A673 (cell line): ENCODE measurements around the gene HOXD1. TPM values are rescaled to one million over a fixed set of nuclear protein-coding genes. Genes with fewer than 3 reads are reported as not detected.
A peak's percentile ranks its signal among the peaks of the same experiment; 100 is the strongest.

Experiments
- BruUV-seq: library from RNA; stranded (reverse); fragments of 400-500 nt; replicated peaks from 2 replicates; lab custom pipeline; 2021; lab: Mats Ljungman, UMichigan
- CTCF ChIA-PET: fragments of 300-600 bp; sonication (Branson Sonifier 250); formaldehyde crosslinking; loops from one replicate; lab custom pipeline; 2022; ENCODE audit warnings: antibody characterized with exemption; lab: Charles Lee
- POLR2A ChIA-PET: fragments of 300-600 bp; sonication (Branson Sonifier 250); formaldehyde crosslinking; loops from one replicate; lab custom pipeline; 2022; ENCODE audit warnings: antibody characterized with exemption; ENCODE audit not compliant: low non-redundant PET; lab: Charles Lee
- DNase-seq: peaks from one replicate; pipeline ENCODE4 v3.0.0-alpha.2; 2015; ENCODE audit warnings: low spot score
- H3K27ac ChIP-seq: fragments of 200-600 bp; sonication (generic); 2 replicates; pipeline ENCODE4 v1.5.1; 2016; ENCODE audit warnings: mixed run types, low read depth, mild to moderate bottlenecking, mixed read lengths, antibody characterized with exemption, low read length; ENCODE audit not compliant: poor library complexity, severe bottlenecking
- H3K27me3 ChIP-seq: fragments of 200-600 bp; sonication (generic); replicated peaks from 2 replicates; pipeline ENCODE4 v1.6.1; 2017; ENCODE audit warnings: mixed run types, low read depth, mild to moderate bottlenecking, mixed read lengths, antibody characterized with exemption, low read length; ENCODE audit not compliant: insufficient read depth, poor library complexity
- H3K36me3 ChIP-seq: fragments of 200-600 bp; sonication (generic); 2 replicates; pipeline ENCODE4 v1.6.1; 2016; ENCODE audit warnings: mixed run types, mild to moderate bottlenecking, mixed read lengths, antibody characterized with exemption, low read length; ENCODE audit not compliant: insufficient read depth, poor library complexity, severe bottlenecking
- H3K4me1 ChIP-seq: fragments of 200-600 bp; sonication (generic); 2 replicates; pipeline ENCODE4 v1.6.1; 2017; ENCODE audit warnings: mixed run types, mild to moderate bottlenecking, mixed read lengths, antibody characterized with exemption, low read length; ENCODE audit not compliant: insufficient read depth, poor library complexity, severe bottlenecking
- H3K4me3 ChIP-seq: fragments of 200-600 bp; sonication (generic); 2 replicates; pipeline ENCODE4 v1.5.1; 2016; ENCODE audit warnings: low read depth, mixed run types, mild to moderate bottlenecking, mixed read lengths, low read length; ENCODE audit not compliant: poor library complexity, severe bottlenecking
- H3K9me3 ChIP-seq: fragments of 200-600 bp; sonication (generic); 2 replicates; pipeline ENCODE4 v1.6.1; 2016; ENCODE audit warnings: mixed run types, low read depth, mild to moderate bottlenecking, mixed read lengths, antibody characterized with exemption, low read length; ENCODE audit not compliant: poor library complexity, severe bottlenecking
- CTCF ChIP-seq: fragments of 300-800, 200-600 bp; sonication (generic); conservative IDR thresholded peaks from 2 replicates; pipeline ENCODE4 v1.5.1; 2017; ENCODE audit warnings: low read depth, mild to moderate bottlenecking, antibody characterized with exemption, low read length, moderate library complexity, mixed read lengths
- EZH2 ChIP-seq: fragments of 200-600 bp; sonication (generic); IDR thresholded peaks from 2 replicates; pipeline ENCODE4 v1.6.1; 2017; ENCODE audit warnings: borderline replicate concordance, low read depth, mild to moderate bottlenecking, mixed read lengths, antibody characterized with exemption, low read length; ENCODE audit not compliant: poor library complexity, severe bottlenecking
- intact Hi-C: fragments of 100-400 bp; cut with micrococcal nuclease; formaldehyde crosslinking; loops from one replicate; pipeline ENCODE4 v1.10.0; 2022; ENCODE audit not compliant: unreplicated experiment
- microRNA-seq: library from miRNA; unstranded; fragments of <30 nt; microRNA quantifications from one replicate; pipeline ENCODE4 v1.2.0, GENCODE V29; 2021
- total RNA-seq: library from RNA; stranded (reverse); gene quantifications from 2 replicates; pipeline ENCODE4 v1.2.3, GENCODE V29; 2021

The HOXD1 gene
- total RNA-seq, 1 experiment from 2014 or later = not detected

- TF ChIP-seq CTCF (no peak), EZH2 (no peak)
- Histone ChIP-seq H3K4me3 (no peak overlapping the region), H3K4me1 (no peaks in the 10 kb centered on the region), H3K27me3 (no peaks in the 10 kb centered on the region), H3K27ac (no peak overlapping the region), H3K9me3 (no peaks in the 10 kb centered on the region), H3K36me3 (no peaks in the 10 kb centered on the region)
- CTCF ChIA-PET = no interaction called here
- intact Hi-C loops = no loop called here
- no TSS peak for BruUV-seq
- POLR2A ChIA-PET = no interaction called here
- DNase-seq = no peak
Observed at GRCh38 chr2:176237456-176237855, 49.0 kb downstream of the HOXD1 start.

- H3K4me1 ChIP-seq = no peaks in the 10 kb centered on the region
- CTCF ChIA-PET = no interaction called here
- no peaks in the 10 kb centered on the region for H3K9me3 ChIP-seq
- POLR2A ChIA-PET = no interaction called here
- no peak overlapping the region for H3K27ac ChIP-seq
- DNase-seq = no peak
- BruUV-seq = no TSS peak
- H3K36me3 ChIP-seq = no peaks in the 10 kb centered on the region
- no peak overlapping the region for H3K4me3 ChIP-seq
- intact Hi-C loops = no loop called here
- H3K27me3 ChIP-seq = no peaks in the 10 kb centered on the region
- TF ChIP-seq EZH2 (no peak), CTCF (no peak)
Observed at GRCh38 chr2:176239031-176239430, 50.6 kb downstream of the HOXD1 start.

- intact Hi-C loops = no loop called here
- ChIA-PET POLR2A (no interaction called here), CTCF (interaction anchor here (0.6 kb wide), 1 partner anchor 100 kb away, joined by 12 read pairs; no protein-coding TSS in a partner anchor)
- no peak for DNase-seq
- TF ChIP-seq CTCF (no peak), EZH2 (no peak)
- Histone ChIP-seq H3K9me3 (no peaks in the 10 kb centered on the region), H3K4me3 (no peak overlapping the region), H3K27me3 (no peaks in the 10 kb centered on the region), H3K27ac (no peak overlapping the region), H3K4me1 (no peaks in the 10 kb centered on the region), H3K36me3 (no peaks in the 10 kb centered on the region)
- BruUV-seq = no TSS peak
Observed at GRCh38 chr2:176240301-176240700, 51.8 kb downstream of the HOXD1 start.

Small RNA genes lying within 50 kb of the gene (microRNA-seq; reads per million reads assigned to microRNA genes)
- 118,193 reads per million, percentile 100 among the genes with 10 or more reads in this experiment for gene MIR10B

Other genes starting within 250 kb of the HOXD1 start
- 42.5 and 46.6 TPM in 2 replicates for gene LNPK, start 186.4 kb upstream of the HOXD1 start, total RNA-seq
- gene EVX2, start 104.7 kb upstream of the HOXD1 start, total RNA-seq = 0.41 and 0.70 TPM in 2 replicates
- gene HOXD13, start 95.9 kb upstream of the HOXD1 start, total RNA-seq = 32.7 and 33.8 TPM in 2 replicates
- gene HOXD12, start 88.9 kb upstream of the HOXD1 start, total RNA-seq = 0.58 and 0.72 TPM in 2 replicates
- gene HOXD11, start 81.4 kb upstream of the HOXD1 start, total RNA-seq = 107 and 123 TPM in 2 replicates
- 88.6 and 98.3 TPM in 2 replicates for gene HOXD10, start 71.9 kb upstream of the HOXD1 start, total RNA-seq
- gene HOXD9, start 65.9 kb upstream of the HOXD1 start, total RNA-seq = 63.0 and 64.9 TPM in 2 replicates
- 56.8 and 61.9 TPM in 2 replicates for gene HOXD8, start 59.0 kb upstream of the HOXD1 start, total RNA-seq
- 30.8 and 34.3 TPM in 2 replicates for gene HOXD4, start 37.1 kb upstream of the HOXD1 start, total RNA-seq
- gene HOXD3, start 31.4 kb upstream of the HOXD1 start, total RNA-seq = 41.3 and 53.0 TPM in 2 replicates
- gene MTX2, start 80.8 kb downstream of the HOXD1 start, total RNA-seq = 31.1 and 35.1 TPM in 2 replicates